Mesenchymal stem cell (in vitro differentiated cells and primary cell): ENCODE data around the gene DNAH8.

Source experiments
- DNase-seq: peaks from one replicate; pipeline ENCODE4 v3.0.0-alpha.2; 2013
- H2AFZ ChIP-seq: one replicate; pipeline ENCODE4 v1.6.1; 2013; ENCODE audit warnings: low read depth, mild to moderate bottlenecking, control low read depth, inconsistent platforms, low read length, moderate library complexity
- H2AK5ac ChIP-seq: 2 replicates; pipeline ENCODE4 v1.6.1; 2013; ENCODE audit warnings: low read length, moderate library complexity, mild to moderate bottlenecking, inconsistent platforms; ENCODE audit not compliant: severe bottlenecking
- H2BK120ac ChIP-seq: one replicate; pipeline ENCODE4 v1.6.1; 2013; ENCODE audit warnings: low read depth, mild to moderate bottlenecking, inconsistent platforms, low read length, moderate library complexity
- H2BK12ac ChIP-seq, 2 experiments: one replicate each; pipeline ENCODE4 v1.6.1; 2013; ENCODE audit warnings: inconsistent platforms in 2 of 2, low read length in 2 of 2, mild to moderate bottlenecking in 2 of 2, moderate library complexity in 2 of 2, control low read depth in 1 of 2
- H2BK15ac ChIP-seq: one replicate; pipeline ENCODE4 v1.6.1; 2013; ENCODE audit warnings: mild to moderate bottlenecking, low read depth, inconsistent platforms; ENCODE audit not compliant: poor library complexity, severe bottlenecking
- H2BK5ac ChIP-seq: 2 replicates; pipeline ENCODE4 v1.6.1; 2013; ENCODE audit warnings: low read depth, mild to moderate bottlenecking, low read length, control low read depth, inconsistent platforms; ENCODE audit not compliant: poor library complexity, severe bottlenecking
- H3K14ac ChIP-seq, 2 experiments: one replicate each; pipeline ENCODE4 v1.6.1; 2013; ENCODE audit warnings: inconsistent platforms in 2 of 2, low read length in 2 of 2, control low read depth in 1 of 2, mild to moderate bottlenecking in 1 of 2, moderate library complexity in 1 of 2
- H3K18ac ChIP-seq, 2 experiments: one replicate each; pipeline ENCODE4 v1.6.1; 2013; ENCODE audit warnings: inconsistent platforms in 2 of 2, low read length in 2 of 2, control low read depth in 1 of 2, low read depth in 1 of 2, mild to moderate bottlenecking in 1 of 2
- H3K23ac ChIP-seq, 2 experiments: one replicate each; pipeline ENCODE4 v1.6.1; 2013; ENCODE audit warnings: inconsistent platforms in 2 of 2, low read length in 2 of 2, mild to moderate bottlenecking in 2 of 2, moderate library complexity in 2 of 2, control low read depth in 1 of 2
- H3K27ac ChIP-seq: 2 replicates; pipeline ENCODE4 v1.5.1; 2013; ENCODE audit warnings: mild to moderate bottlenecking, moderate library complexity, low read length, control low read depth, inconsistent platforms; ENCODE audit not compliant: poor library complexity, severe bottlenecking
- H3K27me3 ChIP-seq, 2 experiments: 2 replicates each; pipeline versions ENCODE4 v1.6.1 to v1.7.0; 2013; ENCODE audit warnings: low read length in 2 of 2, mild to moderate bottlenecking in 2 of 2, moderate library complexity in 2 of 2, control low read depth in 1 of 2, inconsistent platforms in 1 of 2; ENCODE audit not compliant: control insufficient read depth in 1 of 2, insufficient read depth in 1 of 2
- H3K36me3 ChIP-seq, 2 experiments: 2 replicates each; pipeline versions ENCODE4 v1.6.1 to v1.7.0; 2013; ENCODE audit warnings: low read length in 2 of 2, control low read depth in 1 of 2, inconsistent platforms in 1 of 2, low read depth in 1 of 2, mild to moderate bottlenecking in 1 of 2; ENCODE audit not compliant: insufficient read depth in 2 of 2, control insufficient read depth in 1 of 2
- H3K4ac ChIP-seq, 2 experiments: one replicate each; pipeline ENCODE4 v1.6.1; 2013; ENCODE audit warnings: inconsistent platforms in 2 of 2, low read length in 2 of 2, mild to moderate bottlenecking in 2 of 2, moderate library complexity in 2 of 2, control low read depth in 1 of 2, low read depth in 1 of 2
- H3K4me1 ChIP-seq: 2 replicates; pipeline ENCODE4 v1.6.1; 2013; ENCODE audit warnings: low read depth, low read length, control low read depth; ENCODE audit not compliant: control insufficient read depth, insufficient read depth
- H3K4me2 ChIP-seq: 2 replicates; pipeline ENCODE4 v1.6.1; 2013; ENCODE audit warnings: low read length, mild to moderate bottlenecking, inconsistent platforms; ENCODE audit not compliant: poor library complexity, severe bottlenecking
- H3K4me3 ChIP-seq, 2 experiments: 2 replicates each; pipeline versions ENCODE4 v1.5.1 to v1.7.0; 2013; ENCODE audit warnings: low read length in 2 of 2, mild to moderate bottlenecking in 2 of 2, control low read depth in 1 of 2, low read depth in 1 of 2; ENCODE audit not compliant: insufficient read depth in 1 of 2
- H3K79me1 ChIP-seq: replicated peaks from 2 replicates; pipeline ENCODE4 v1.6.1; 2013; ENCODE audit warnings: mild to moderate bottlenecking, control low read depth, low read length, inconsistent platforms; ENCODE audit not compliant: poor library complexity, severe bottlenecking
- H3K9ac ChIP-seq: 2 replicates; pipeline ENCODE4 v1.7.0; 2013; ENCODE audit warnings: mild to moderate bottlenecking, low read length, moderate library complexity
- H3K9me3 ChIP-seq: 2 replicates; pipeline ENCODE4 v1.7.0; 2013; ENCODE audit warnings: mild to moderate bottlenecking, low read length; ENCODE audit not compliant: control insufficient read depth
- H4K8ac ChIP-seq: one replicate; pipeline ENCODE4 v1.6.1; 2013; ENCODE audit warnings: inconsistent platforms, mild to moderate bottlenecking, low read length, moderate library complexity
- H4K91ac ChIP-seq: one replicate; pipeline ENCODE4 v1.6.1; 2013; ENCODE audit warnings: mild to moderate bottlenecking, low read length, inconsistent platforms
- WGBS: methylation state at CpG from one replicate; pipeline ENCODE4 v1.1.7; 2013; ENCODE audit warnings: mixed read lengths; 5-methylcytosine and 5-hydroxymethylcytosine counted together

DNAH8 gene

GRCh38 chr6:38837101-38837500 lies 122.0 kb downstream of the DNAH8 start:
- Histone ChIP-seq H2AFZ (no peak overlapping the region), H2BK12ac (no peak overlapping the region), H2BK5ac (no peak overlapping the region), H3K4me3 (no peak overlapping the region), H3K79me1 (no peaks in the 10 kb centered on the region), H3K9me3 (no peaks in the 10 kb centered on the region), H3K9ac (no peak overlapping the region), H3K36me3 (no peaks in the 10 kb centered on the region), H3K4ac (no peak overlapping the region), H2AK5ac (no peak overlapping the region), H4K8ac (no peak overlapping the region), H3K4me2 (no peak overlapping the region), H3K18ac (no peak overlapping the region), H2BK120ac (no peak overlapping the region), H3K23ac (no peak overlapping the region), H3K27me3 (no peaks in the 10 kb centered on the region), H3K27ac (no peak overlapping the region), H2BK15ac (no peak overlapping the region), H3K14ac (no peak overlapping the region), H4K91ac (no peak overlapping the region), H3K4me1 (no peaks in the 10 kb centered on the region)
- no peak for DNase-seq
- 86% methylated on average over 2 of the region's 3 CpGs for WGBS

GRCh38 chr6:38843798-38844197 lies 128.7 kb downstream of the DNAH8 start:
- Histone ChIP-seq H3K4me1 (no peaks in the 10 kb centered on the region), H2BK15ac (no peak overlapping the region), H2BK12ac (no peak overlapping the region), H3K27me3 (no peaks in the 10 kb centered on the region), H3K9me3 (no peaks in the 10 kb centered on the region), H2AK5ac (no peak overlapping the region), H3K23ac (no peak overlapping the region), H3K36me3 (no peaks in the 10 kb centered on the region), H3K14ac (no peak overlapping the region), H3K4me3 (no peak overlapping the region), H4K91ac (no peak overlapping the region), H3K79me1 (no peaks in the 10 kb centered on the region), H3K4me2 (no peak overlapping the region), H3K27ac (no peak overlapping the region), H3K9ac (no peak overlapping the region), H3K4ac (no peak overlapping the region), H3K18ac (no peak overlapping the region), H2BK120ac (no peak overlapping the region), H2AFZ (no peak overlapping the region), H4K8ac (no peak overlapping the region), H2BK5ac (no peak overlapping the region)
- WGBS, result 86% methylated on average over 2 of the region's 3 CpGs
- DNase-seq, result no peak

GRCh38 chr6:38845931-38846330 lies 130.8 kb downstream of the DNAH8 start:
- Histone ChIP-seq H4K91ac (no peak overlapping the region), H3K4me1 (no peaks in the 10 kb centered on the region), H4K8ac (no peak overlapping the region), H2AFZ (no peak overlapping the region), H2BK15ac (no peak overlapping the region), H3K27me3 (peaks cover 0 to 4% of the 10 kb centered on the region in 2 experiments), H3K18ac (no peak overlapping the region), H3K4ac (no peak overlapping the region), H2BK12ac (no peak overlapping the region), H3K27ac (no peak overlapping the region), H3K4me2 (no peak overlapping the region), H3K4me3 (no peak overlapping the region), H3K9me3 (no peaks in the 10 kb centered on the region), H3K79me1 (no peaks in the 10 kb centered on the region), H2BK5ac (no peak overlapping the region), H3K9ac (no peak overlapping the region), H3K14ac (no peak overlapping the region), H3K23ac (no peak overlapping the region), H2BK120ac (no peak overlapping the region), H2AK5ac (no peak overlapping the region), H3K36me3 (no peaks in the 10 kb centered on the region)
- no peak for DNase-seq
- 87% methylated on average over 3 of the region's 3 CpGs for WGBS

- WGBS, result 81% methylated on average over 3 of the region's 3 CpGs
- no peak overlapping the region for H3K4ac ChIP-seq
These were observed 131.2 kb downstream of the DNAH8 start for GRCh38 chr6:38846361-38846760.

More at GRCh38 chr6:38846361-38846760, 131.2 kb downstream of the DNAH8 start:
- H2AFZ ChIP-seq, result no peak overlapping the region
- no peak overlapping the region for H3K18ac ChIP-seq
- no peak overlapping the region for H2AK5ac ChIP-seq
- no peak overlapping the region for H2BK5ac ChIP-seq
- no peaks in the 10 kb centered on the region for H3K9me3 ChIP-seq
- H3K27me3 ChIP-seq, result peaks cover 0 to 8% of the 10 kb centered on the region in 2 experiments
- H4K8ac ChIP-seq, result no peak overlapping the region
- no peaks in the 10 kb centered on the region for H3K4me1 ChIP-seq
- DNase-seq, result no peak
- no peak overlapping the region for H3K9ac ChIP-seq
- no peaks in the 10 kb centered on the region for H3K79me1 ChIP-seq
- no peak overlapping the region for H2BK120ac ChIP-seq
- H3K4me3 ChIP-seq, result no peak overlapping the region
- no peaks in the 10 kb centered on the region for H3K36me3 ChIP-seq
- H3K14ac ChIP-seq, result no peak overlapping the region
- no peak overlapping the region for H3K27ac ChIP-seq
- no peak overlapping the region for H3K4me2 ChIP-seq
- H2BK15ac ChIP-seq, result no peak overlapping the region
- H3K23ac ChIP-seq, result no peak overlapping the region
- H2BK12ac ChIP-seq, result no peak overlapping the region
- no peak overlapping the region for H4K91ac ChIP-seq
